GM12878 (cell line): Measurements from ENCODE around the gene IL20RB. TPM values are rescaled to one million over a fixed set of nuclear protein-coding genes. Genes with fewer than 3 reads are reported as not detected.

Source experiments
- ATAC-seq: fragments of 200-7000 bp; cut with Tn5 transposase; 3 replicates; pipeline ENCODE4 v1.9.1; 2020; ENCODE audit warnings: mild to moderate bottlenecking, moderate library complexity
- Bru-seq: library from RNA; stranded (reverse); fragments of 400-500 nt; gene quantifications from one replicate; lab custom pipeline; 2021; lab: Mats Ljungman, UMichigan
- BruChase-seq, 2 experiments: library from RNA; stranded (reverse); fragments of 400-500 nt; gene quantifications; one replicate each; lab custom pipeline; 2021; lab: Mats Ljungman, UMichigan
- BruUV-seq: library from RNA; stranded (reverse); fragments of 400-500 nt; replicated peaks from 2 replicates; lab custom pipeline; 2021; lab: Mats Ljungman, UMichigan
- CTCF ChIA-PET: fragments of 300-600 bp; sonication (Branson Sonifier 250); formaldehyde crosslinking; extraction: SDS; loops from one replicate; lab custom pipeline; 2021; ENCODE audit warnings: inconsistent platforms; lab: Yijun Ruan, JAX
- POLR2A ChIA-PET: fragments of 350-600 bp; formaldehyde crosslinking; extraction: SDS; loops from one replicate; lab custom pipeline; 2021; ENCODE audit warnings: inconsistent platforms; lab: Charles Lee
- RAD21 ChIA-PET: fragments of 300-600 bp; sonication (Branson Sonifier 250); formaldehyde crosslinking; loops from one replicate; lab custom pipeline; 2023; ENCODE audit warnings: antibody characterized with exemption; ENCODE audit not compliant: unreplicated experiment; lab: Charles Lee
- SMC1A ChIA-PET: fragments of 300-600 bp; sonication (Branson Sonifier 250); formaldehyde crosslinking; loops from one replicate; lab custom pipeline; 2023; ENCODE audit not compliant: unreplicated experiment, uncharacterized antibody; lab: Charles Lee
- DNase-seq: peaks from one replicate; pipeline ENCODE4 v3.0.0-alpha.2; 2011; ENCODE audit warnings: low read depth, low spot score
- FAIRE-seq: peaks from 3 replicates; lab custom pipeline; 2011; peaks lifted over from hg19 to GRCh38; lab: Jason Lieb, UNC
- H2AFZ ChIP-seq: 2 replicates; pipeline ENCODE4 v1.6.0; 2011; ENCODE audit warnings: low read depth, low read length, control low read depth; ENCODE audit not compliant: control insufficient read depth
- H3K27ac ChIP-seq: 2 replicates; pipeline ENCODE4 v1.5.1; 2011; ENCODE audit warnings: control low read depth; ENCODE audit not compliant: control insufficient read depth, insufficient read depth
- H3K27me3 ChIP-seq, 2 experiments: replicated peaks in 1 of 2; 2 replicates each; pipeline versions ENCODE4 v1.6.0 to v1.6.1; 2011; ENCODE audit warnings: low read length in 1 of 2; ENCODE audit not compliant: control insufficient read depth in 2 of 2, insufficient read depth in 2 of 2
- H3K36me3 ChIP-seq, 2 experiments: 2 replicates each; pipeline ENCODE4 v1.5.1; 2011; ENCODE audit warnings: low read length in 1 of 2; ENCODE audit not compliant: control insufficient read depth in 2 of 2, insufficient read depth in 2 of 2
- H3K4me1 ChIP-seq: 2 replicates; pipeline ENCODE4 v1.6.1; 2011; ENCODE audit warnings: mild to moderate bottlenecking, low read length, moderate library complexity, mixed read lengths; ENCODE audit not compliant: control insufficient read depth, insufficient read depth
- H3K4me2 ChIP-seq: 2 replicates; pipeline ENCODE4 v1.6.0; 2011; ENCODE audit warnings: control low read depth; ENCODE audit not compliant: control insufficient read depth, insufficient read depth
- H3K4me3 ChIP-seq: fragments of 200-600 bp; sonication (generic); 2 replicates; pipeline ENCODE4 v1.5.1; 2016
- H3K79me2 ChIP-seq: 2 replicates; pipeline ENCODE4 v1.6.0; 2011; ENCODE audit warnings: low read length; ENCODE audit not compliant: control insufficient read depth, insufficient read depth
- H3K9ac ChIP-seq: 2 replicates; pipeline ENCODE4 v1.8.0; 2011; ENCODE audit warnings: low read length, control low read depth, mixed read lengths; ENCODE audit not compliant: control insufficient read depth, insufficient read depth
- H3K9me3 ChIP-seq: replicated peaks from 3 replicates; pipeline ENCODE4 v1.5.1; 2011; ENCODE audit warnings: mild to moderate bottlenecking, low read length; ENCODE audit not compliant: control insufficient read depth, insufficient read depth
- H4K20me1 ChIP-seq: 2 replicates; pipeline ENCODE4 v1.6.0; 2011; ENCODE audit not compliant: control insufficient read depth, insufficient read depth
- BHLHE40 ChIP-seq, 2 experiments: fragments of 450-650 bp in 1 of 2; IDR thresholded peaks; 2 replicates each; pipeline ENCODE4 v1.6.1; 2011 to 2017; ENCODE audit warnings: low read depth in 2 of 2, borderline replicate concordance in 1 of 2, improper control_type of control experiment in 1 of 2, low read length in 1 of 2, mild to moderate bottlenecking in 1 of 2
- CBFB ChIP-seq: IDR thresholded peaks from 2 replicates; pipeline ENCODE4 v1.6.1; 2016; ENCODE audit warnings: antibody characterized with exemption, low read depth
- CREB1 ChIP-seq: IDR thresholded peaks from 2 replicates; pipeline ENCODE4 v1.6.1; 2012; ENCODE audit warnings: low read depth, mild to moderate bottlenecking, inconsistent platforms
- EGR1 ChIP-seq, 2 experiments: IDR thresholded peaks; 1 replicate in 1 of 2; 2 replicates in 1 of 2; pipeline ENCODE4 v1.6.1; 2011 to 2012; ENCODE audit warnings: low read depth in 2 of 2, low read length in 2 of 2, borderline replicate concordance in 1 of 2, mild to moderate bottlenecking in 1 of 2, moderate library complexity in 1 of 2
- ZNF217 ChIP-seq: fragments of 450-650 bp; IDR thresholded peaks from 2 replicates; pipeline ENCODE4 v1.6.1; 2017; ENCODE audit warnings: antibody characterized with exemption, mild to moderate bottlenecking
- WGBS: methylation state at CpG from one replicate; pipeline ENCODE4 v1.1.6; 2016; ENCODE audit warnings: low lambda C conversion rate; ENCODE audit not compliant: insufficient replicate concordance, insufficient coverage; ENCODE audit errors: missing lambda C conversion rate; 5-methylcytosine and 5-hydroxymethylcytosine counted together
- in situ Hi-C: fragments of 300-500 bp; cut with MboI; formaldehyde crosslinking; loops from 9 replicates; pipeline ENCODE4 v1.14.3; 2018; ENCODE audit warnings: mixed read lengths
- intact Hi-C: fragments of 100-400 bp; cut with micrococcal nuclease; formaldehyde crosslinking; loops from one replicate; pipeline ENCODE4 v1.14.2; 2022; ENCODE audit not compliant: unreplicated experiment
- long read RNA-seq, 2 experiments: library from polyadenylated mRNA; unstranded; transcript quantifications; one replicate each; pipeline ENCODE4 v2.0.0, GENCODE V29; 2019 to 2020
- polyA minus RNA-seq, 3 experiments: library from RNA; depleted of rRNA, polyadenylated mRNA; stranded (reverse); fragments of >200 nt; gene quantifications; 2 replicates each; pipeline ENCODE4 v1.2.3, GENCODE V29; 2011
- polyA plus RNA-seq, 11 experiments: library from polyadenylated mRNA; depleted of rRNA in 4 of 11; unstranded in 6 of 11; stranded (reverse) in 5 of 11; fragments of >200 nt; fragmentation: Nextera tagmentation in 4 of 11; fragmentation: Illumina TruSeq in 1 of 11; extraction: Ambion mirVana in 4 of 11; extraction: Trizol in 1 of 11; gene quantifications; 1 replicate in 1 of 11; 2 replicates in 10 of 11; pipeline versions ENCODE4 v1.2.1 to v1.2.3, GENCODE V29; 2011 to 2016; ENCODE audit warnings: inconsistent platforms in 2 of 11, missing spikeins in 2 of 11, low read depth in 1 of 11
- total RNA-seq, 4 experiments: library from RNA; depleted of rRNA in 3 of 4; stranded (reverse); fragments of >200 nt in 3 of 4; fragmentation: Illumina TruSeq in 1 of 4; extraction: Trizol in 1 of 4; gene quantifications; 2 replicates each; pipeline versions ENCODE4 v1.2.1 to v1.2.3, GENCODE V29; 2013 to 2021

IL20RB gene
- total RNA-seq (2013; cell fraction: nucleolus; rRNA removed), result 1.5 and 2.0 TPM in 2 replicates
- total RNA-seq (2014; rRNA removed), result 1.1 and 1.3 TPM in 2 replicates
- total RNA-seq (2014; rRNA removed; fragmentation: Illumina TruSeq; extraction: Trizol), result 0.60 and 0.94 TPM in 2 replicates
- total RNA-seq (2021), result 0.58 and 0.97 TPM in 2 replicates
- polyA plus RNA-seq (2011; ENCODE audit: low read depth), result 0.17 TPM
- 0.45 and 0.52 TPM in 2 replicates for polyA plus RNA-seq (2011; rRNA removed)
- polyA plus RNA-seq (2011; cell fraction: cytosol; rRNA removed), result 0.28 and 0.57 TPM in 2 replicates
- polyA plus RNA-seq (2011; cell fraction: nucleus; rRNA removed), result 1.3 and 1.4 TPM in 2 replicates
- 0.24 and 0.55 TPM in 2 replicates for polyA plus RNA-seq (2012)
- polyA plus RNA-seq (2014; fragmentation: Illumina TruSeq; extraction: Trizol), result 0.46 and 0.79 TPM in 2 replicates
- under 1 TPM; 0.39 to 0.57 TPM for polyA plus RNA-seq (2014; fragmentation: Nextera tagmentation; extraction: Ambion mirVana)
- polyA plus RNA-seq (2014; rRNA removed), result 0.52 and 0.96 TPM in 2 replicates
- polyA plus RNA-seq (2016; fragmentation: Nextera tagmentation; extraction: Ambion mirVana), result under 1 TPM; 0.21 to 0.31 TPM
- 0.72 and 1.5 TPM in 2 replicates for polyA minus RNA-seq (2011; rRNA and poly(A)+ RNA removed)
- polyA minus RNA-seq (2011; cell fraction: cytosol; rRNA and poly(A)+ RNA removed), result 1.3 and 2.0 TPM in 2 replicates
- polyA minus RNA-seq (2011; cell fraction: nucleus; rRNA and poly(A)+ RNA removed), result 0.60 and 2.1 TPM in 2 replicates
- percentile 51 among the genes with signal in this experiment for Bru-seq, nascent RNA
- BruChase-seq, experiment 1, labeled RNA remaining after a 6-hour chase, result percentile 56 among the genes with signal in this experiment
- percentile 64 among the genes with signal in this experiment for BruChase-seq, experiment 2, labeled RNA remaining after a 2-hour chase
- long read RNA-seq, experiment 1, result 0 reads
- long read RNA-seq, experiment 2, partial matches to known transcripts, result 0 of 5 reads
- long read RNA-seq, experiment 2, other reads (novel, unspliced or antisense), result 5 of 5 reads

- FAIRE-seq (no peak), DNase-seq (no peak), ATAC-seq (no peak)
- CTCF ChIA-PET, result interaction anchor here (1.7 to 2.5 kb wide), 2 partner anchors 8 to 56 kb away, joined by 5 to 6 read pairs; no protein-coding TSS in a partner anchor
- no peak within 1 kb of the TSS for H2AFZ ChIP-seq
- no peaks in the 10 kb centered on the region for H3K36me3 ChIP-seq
- H3K9ac ChIP-seq, result no peak within 1 kb of the TSS
- no peaks in the 10 kb centered on the region for H3K9me3 ChIP-seq
- no peaks in the 10 kb centered on the region for H3K4me1 ChIP-seq
- no peaks in the 10 kb centered on the region for H3K79me2 ChIP-seq
- SMC1A ChIA-PET, result interaction anchor here (1.2 to 1.6 kb wide), 3 partner anchors 9 to 73 kb away, joined by 3 to 4 read pairs (median 3); no protein-coding TSS in a partner anchor
- in situ Hi-C loops (no loop called here), intact Hi-C loops (no loop called here)
- H4K20me1 ChIP-seq, result no peaks in the 10 kb centered on the region
- TF ChIP-seq BHLHE40 (IDR thresholded peaks at IDR 0.05; ENCODE audit: borderline replicate concordance in 1 of 2, low read depth in 2 of 2, low read length in 1 of 2), result no peak
- no peak for TF ChIP-seq ZNF217
- TF ChIP-seq CREB1, result no peak
- TF ChIP-seq EGR1 (IDR thresholded peaks at IDR 0.05; ENCODE audit: borderline replicate concordance in 1 of 2, low read depth in 2 of 2, low read length in 2 of 2), result no peak
- no peak for TF ChIP-seq CBFB
- RAD21 ChIA-PET, result no interaction called here
- BruUV-seq, result no TSS peak
- no peak within 1 kb of the TSS for H3K4me2 ChIP-seq
- no peak within 1 kb of the TSS for H3K27ac ChIP-seq
- 94% methylated on average over 7 of the region's 7 CpGs for WGBS
- H3K4me3 ChIP-seq, result no peak within 1 kb of the TSS
- H3K27me3 ChIP-seq, result no peaks in the 10 kb centered on the region
- POLR2A ChIA-PET, result no interaction called here
Measured at GRCh38 chr3:136957751-136958288, at the start of gene IL20RB. IL20RB (plus strand) TSS chr3:136957983; CDS start chr3:136958114, 131 bp downstream.
